Measurements from ENCODE around the gene CAPN1. TPM values are rescaled to one million over a fixed set of nuclear protein-coding genes. Genes with fewer than 3 reads are reported as not detected.

Gene CAPN1
- total and polyA plus RNA-seq, 2 of the 13 experiments (the other 11 are each of a cell fraction or from before 2014, with no cell fraction given) = 57.3 to 82.6 TPM

- TF ChIP-seq RERE (CRISPR knock-in tag; IDR thresholded peaks at IDR 0.05; ENCODE audit: low read depth) (no peak; the same call in 1 of the 2 replicates), MTERF4 (CRISPR knock-in tag; IDR thresholded peaks at IDR 0.05) (no peak), TGIF2 (CRISPR knock-in tag; IDR thresholded peaks at IDR 0.05) (peak; percentile 68; the same call in 1 of the 2 replicates), BHLHE40 (IDR thresholded peaks at IDR 0.05; ENCODE audit: low read length) (peak; percentile 75), MXI1 (IDR thresholded peaks at IDR 0.05; ENCODE audit: borderline replicate concordance, low read depth, low read length) (0 out of 3 replicates have a peak, but pooled peaks have one; percentile 0), HDAC6 (IDR thresholded peaks at IDR 0.05; ENCODE audit: low read depth, low read length) (no peak), PRMT3 (CRISPR knock-in tag; IDR thresholded peaks at IDR 0.05; ENCODE audit: borderline replicate concordance, low read depth) (no peak), ARID3A (IDR thresholded peaks at IDR 0.05; ENCODE audit: low read depth, low read length) (0 out of 2 replicates have a peak, but pooled peaks have one; percentile 63), MYNN (CRISPR knock-in tag; IDR thresholded peaks at IDR 0.05; ENCODE audit: low read depth) (no peak), ZBTB1 (CRISPR knock-in tag; IDR thresholded peaks at IDR 0.05; ENCODE audit: borderline replicate concordance) (no peak), ZNF337 (CRISPR knock-in tag; IDR thresholded peaks at IDR 0.05; ENCODE audit: borderline replicate concordance, low read depth) (no peak), ZNF331 (CRISPR knock-in tag; IDR thresholded peaks at IDR 0.05) (peak; percentile 78)
- TF ChIP-seq, protein P1, sequence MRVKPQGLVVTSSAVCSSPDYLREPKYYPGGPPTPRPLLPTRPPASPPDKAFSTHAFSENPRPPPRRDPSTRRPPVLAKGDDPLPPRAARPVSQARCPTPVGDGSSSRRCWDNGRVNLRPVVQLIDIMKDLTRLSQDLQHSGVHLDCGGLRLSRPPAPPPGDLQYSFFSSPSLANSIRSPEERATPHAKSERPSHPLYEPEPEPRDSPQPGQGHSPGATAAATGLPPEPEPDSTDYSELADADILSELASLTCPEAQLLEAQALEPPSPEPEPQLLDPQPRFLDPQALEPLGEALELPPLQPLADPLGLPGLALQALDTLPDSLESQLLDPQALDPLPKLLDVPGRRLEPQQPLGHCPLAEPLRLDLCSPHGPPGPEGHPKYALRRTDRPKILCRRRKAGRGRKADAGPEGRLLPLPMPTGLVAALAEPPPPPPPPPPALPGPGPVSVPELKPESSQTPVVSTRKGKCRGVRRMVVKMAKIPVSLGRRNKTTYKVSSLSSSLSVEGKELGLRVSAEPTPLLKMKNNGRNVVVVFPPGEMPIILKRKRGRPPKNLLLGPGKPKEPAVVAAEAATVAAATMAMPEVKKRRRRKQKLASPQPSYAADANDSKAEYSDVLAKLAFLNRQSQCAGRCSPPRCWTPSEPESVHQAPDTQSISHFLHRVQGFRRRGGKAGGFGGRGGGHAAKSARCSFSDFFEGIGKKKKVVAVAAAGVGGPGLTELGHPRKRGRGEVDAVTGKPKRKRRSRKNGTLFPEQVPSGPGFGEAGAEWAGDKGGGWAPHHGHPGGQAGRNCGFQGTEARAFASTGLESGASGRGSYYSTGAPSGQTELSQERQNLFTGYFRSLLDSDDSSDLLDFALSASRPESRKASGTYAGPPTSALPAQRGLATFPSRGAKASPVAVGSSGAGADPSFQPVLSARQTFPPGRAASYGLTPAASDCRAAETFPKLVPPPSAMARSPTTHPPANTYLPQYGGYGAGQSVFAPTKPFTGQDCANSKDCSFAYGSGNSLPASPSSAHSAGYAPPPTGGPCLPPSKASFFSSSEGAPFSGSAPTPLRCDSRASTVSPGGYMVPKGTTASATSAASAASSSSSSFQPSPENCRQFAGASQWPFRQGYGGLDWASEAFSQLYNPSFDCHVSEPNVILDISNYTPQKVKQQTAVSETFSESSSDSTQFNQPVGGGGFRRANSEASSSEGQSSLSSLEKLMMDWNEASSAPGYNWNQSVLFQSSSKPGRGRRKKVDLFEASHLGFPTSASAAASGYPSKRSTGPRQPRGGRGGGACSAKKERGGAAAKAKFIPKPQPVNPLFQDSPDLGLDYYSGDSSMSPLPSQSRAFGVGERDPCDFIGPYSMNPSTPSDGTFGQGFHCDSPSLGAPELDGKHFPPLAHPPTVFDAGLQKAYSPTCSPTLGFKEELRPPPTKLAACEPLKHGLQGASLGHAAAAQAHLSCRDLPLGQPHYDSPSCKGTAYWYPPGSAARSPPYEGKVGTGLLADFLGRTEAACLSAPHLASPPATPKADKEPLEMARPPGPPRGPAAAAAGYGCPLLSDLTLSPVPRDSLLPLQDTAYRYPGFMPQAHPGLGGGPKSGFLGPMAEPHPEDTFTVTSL (CRISPR knock-in tag; IDR thresholded peaks at IDR 0.05; ENCODE audit: borderline replicate concordance) = peak; percentile 84; the same call in 1 of the 2 replicates
Measured at GRCh38 chr11:65165410-65166317, 16.1 kb upstream of the CAPN1 start (continued).
